ENCODE data around the gene UNC45A.
A peak's percentile ranks its signal among the peaks of the same experiment; 100 is the strongest.
"Not testable (repeated sequence)": the region's sequence is repeated elsewhere in the genome, so short reads cannot be mapped to it uniquely, and the experiment has no call there.

Gene UNC45A

GRCh38 chr15:90913398-90913944 is 21.6 kb upstream of the UNC45A start:
- Histone ChIP-seq H3K27ac (ENCODE audit: low read length) (no peak overlapping the region), H3K9me3 (ENCODE audit: control insufficient read depth in 1 of 2, low read length in 2 of 2) (no peaks in the 10 kb centered on the region), H3K36me3 (ENCODE audit: control insufficient read depth in 1 of 2, insufficient read depth in 2 of 2, low read length in 2 of 2) (peaks cover 73 to 97% of the 10 kb centered on the region in 2 donors), H3K27me3 (ENCODE audit: low read depth, low read length) (no peaks in the 10 kb centered on the region), H3K4me1 (ENCODE audit: control insufficient read depth in 1 of 2, insufficient read depth in 2 of 2, low read length in 2 of 2) (no peaks in the 10 kb centered on the region), H3K4me3 (ENCODE audit: low read depth in 1 of 2, low read length in 2 of 2) (no peak overlapping the region)

DNA sequence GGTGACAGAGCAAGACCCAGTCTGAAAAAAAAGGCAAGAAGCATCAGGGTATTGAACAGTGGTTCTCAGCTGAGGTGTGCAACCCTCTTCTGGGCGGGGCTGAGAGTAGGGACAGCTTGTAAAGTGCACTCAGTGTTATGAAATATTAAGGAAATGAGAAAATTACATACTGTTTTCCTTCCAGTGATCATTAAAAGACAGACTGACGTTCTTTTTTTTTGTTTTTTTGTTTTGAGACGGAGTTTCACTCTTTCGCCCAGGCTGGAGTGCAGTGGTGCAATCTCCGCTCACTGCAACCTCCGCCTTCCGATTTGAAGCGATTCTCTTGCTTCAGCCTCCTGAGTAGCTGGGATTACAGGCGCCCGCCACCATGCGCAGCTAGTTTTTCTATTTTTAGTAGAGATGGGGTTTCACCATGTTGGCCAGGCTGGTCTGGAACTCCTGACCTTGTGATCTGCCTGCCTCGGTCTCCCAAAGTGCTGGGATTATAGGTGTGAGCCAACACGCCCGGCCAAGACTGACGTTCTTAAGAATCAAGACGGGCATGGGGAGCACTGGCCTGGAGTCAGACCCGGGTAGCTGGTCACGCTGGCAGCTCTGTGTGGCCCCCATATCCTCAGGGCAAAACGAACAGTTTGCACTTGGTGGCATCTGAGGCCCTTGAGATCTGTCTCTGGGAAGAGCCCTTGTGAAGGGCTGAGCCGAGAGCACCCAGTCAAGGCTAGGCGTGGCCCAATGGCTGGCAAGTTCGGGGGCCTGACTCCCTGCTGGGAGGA is 20.6 kb upstream of the UNC45A start:
- no peaks in the 10 kb centered on the region for H3K4me1 ChIP-seq (ENCODE audit: control insufficient read depth in 1 of 2, insufficient read depth in 2 of 2, low read length in 2 of 2)
- no peak overlapping the region for H3K4me3 ChIP-seq (ENCODE audit: low read depth in 1 of 2, low read length in 2 of 2)
- no peak overlapping the region for H3K27ac ChIP-seq (ENCODE audit: low read length)
- peaks cover 82 to 97% of the 10 kb centered on the region in 2 donors for H3K36me3 ChIP-seq (ENCODE audit: control insufficient read depth in 1 of 2, insufficient read depth in 2 of 2, low read length in 2 of 2)
- no peaks in the 10 kb centered on the region for H3K9me3 ChIP-seq (ENCODE audit: control insufficient read depth in 1 of 2, low read length in 2 of 2)
- no peaks in the 10 kb centered on the region for H3K27me3 ChIP-seq (ENCODE audit: low read depth, low read length)

- H3K4me1 ChIP-seq (ENCODE audit: control insufficient read depth in 1 of 2, insufficient read depth in 2 of 2, low read length in 2 of 2), result no peaks in the 10 kb centered on the region
- H3K36me3 ChIP-seq (ENCODE audit: control insufficient read depth in 1 of 2, insufficient read depth in 2 of 2, low read length in 2 of 2), result peaks cover 85 to 97% of the 10 kb centered on the region in 2 donors
- H3K4me3 ChIP-seq (ENCODE audit: low read depth in 1 of 2, low read length in 2 of 2), result no peak overlapping the region
- H3K9me3 ChIP-seq (ENCODE audit: control insufficient read depth in 1 of 2, low read length in 2 of 2), result no peaks in the 10 kb centered on the region
- H3K27me3 ChIP-seq (ENCODE audit: low read depth, low read length), result no peaks in the 10 kb centered on the region
- H3K27ac ChIP-seq (ENCODE audit: low read length), result peak overlapping the region; percentile 16
Measured at GRCh38 chr15:90915216-90915807, 19.8 kb upstream of the UNC45A start.

GRCh38 chr15:90915808-90916440 is 19.2 kb upstream of the UNC45A start:
- Histone ChIP-seq H3K27me3 (ENCODE audit: low read depth, low read length) (no peaks in the 10 kb centered on the region), H3K36me3 (ENCODE audit: control insufficient read depth in 1 of 2, insufficient read depth in 2 of 2, low read length in 2 of 2) (peaks cover 85 to 97% of the 10 kb centered on the region in 2 donors), H3K9me3 (ENCODE audit: control insufficient read depth in 1 of 2, low read length in 2 of 2) (no peaks in the 10 kb centered on the region), H3K4me3 (ENCODE audit: low read depth in 1 of 2, low read length in 2 of 2) (peak overlapping the region in 1 of 2 donors; percentile 25), H3K27ac (ENCODE audit: low read length) (peak overlapping the region; percentile 23), H3K4me1 (ENCODE audit: control insufficient read depth in 1 of 2, insufficient read depth in 2 of 2, low read length in 2 of 2) (no peaks in the 10 kb centered on the region)

- H3K27ac ChIP-seq (ENCODE audit: low read length), result peak overlapping the region; percentile 23
- H3K36me3 ChIP-seq (ENCODE audit: control insufficient read depth in 1 of 2, insufficient read depth in 2 of 2, low read length in 2 of 2), result peaks cover 83 to 97% of the 10 kb centered on the region in 2 donors
- H3K4me3 ChIP-seq (ENCODE audit: low read depth in 1 of 2, low read length in 2 of 2), result peak overlapping the region in 1 of 2 donors; percentile 25
- no peaks in the 10 kb centered on the region for H3K9me3 ChIP-seq (ENCODE audit: control insufficient read depth in 1 of 2, low read length in 2 of 2)
- H3K4me1 ChIP-seq (ENCODE audit: control insufficient read depth in 1 of 2, insufficient read depth in 2 of 2, low read length in 2 of 2), result no peaks in the 10 kb centered on the region
- no peaks in the 10 kb centered on the region for H3K27me3 ChIP-seq (ENCODE audit: low read depth, low read length)
Measured at GRCh38 chr15:90916461-90916860, 18.6 kb upstream of the UNC45A start.

- H3K27ac ChIP-seq (ENCODE audit: low read length), result no peak overlapping the region
- no peaks in the 10 kb centered on the region for H3K4me1 ChIP-seq (ENCODE audit: control insufficient read depth in 1 of 2, insufficient read depth in 2 of 2, low read length in 2 of 2)
- no peaks in the 10 kb centered on the region for H3K27me3 ChIP-seq (ENCODE audit: low read depth, low read length)
- H3K4me3 ChIP-seq (ENCODE audit: low read depth in 1 of 2, low read length in 2 of 2), result no peak overlapping the region
- no peaks in the 10 kb centered on the region for H3K9me3 ChIP-seq (ENCODE audit: control insufficient read depth in 1 of 2, low read length in 2 of 2)
- peaks cover 72 to 88% of the 10 kb centered on the region in 2 donors for H3K36me3 ChIP-seq (ENCODE audit: control insufficient read depth in 1 of 2, insufficient read depth in 2 of 2, low read length in 2 of 2)
Measured at GRCh38 chr15:90917569-90917968, 17.5 kb upstream of the UNC45A start.

DNA sequence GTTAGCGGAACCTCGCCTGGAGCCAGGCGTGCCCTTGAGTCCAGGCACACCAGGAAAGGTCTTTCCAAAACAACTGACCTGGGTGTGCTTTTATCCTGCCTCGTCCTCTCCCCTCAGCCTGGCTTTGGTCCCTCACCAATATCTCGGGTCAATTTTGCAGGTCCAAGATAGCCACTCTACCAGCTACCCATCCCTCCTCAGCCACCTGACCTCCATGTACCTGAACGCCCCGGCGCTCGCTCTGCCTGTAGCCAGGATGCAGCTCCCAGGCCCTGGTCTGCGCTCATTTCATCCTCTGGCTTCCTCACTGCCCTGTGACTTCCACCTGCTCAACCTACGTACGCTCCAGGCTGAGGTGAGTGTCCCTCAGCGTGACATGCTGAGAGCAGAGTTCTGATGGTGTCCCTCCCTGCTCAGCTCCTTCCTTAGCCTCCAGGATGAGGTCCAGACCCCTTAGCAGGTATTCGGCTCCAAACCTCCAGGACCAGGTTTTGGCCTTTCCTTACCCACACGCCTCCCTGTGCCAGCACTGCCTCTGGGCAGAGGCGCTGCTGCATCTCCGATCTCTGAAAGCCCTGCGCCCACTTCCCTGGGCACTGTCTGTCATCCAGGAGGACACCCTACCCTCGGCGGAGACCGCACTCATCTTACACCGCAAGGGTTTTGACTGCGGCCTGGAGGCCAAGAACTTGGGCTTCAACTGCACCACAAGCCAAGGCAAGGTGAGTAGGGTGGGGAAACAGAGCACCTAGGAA is 16.9 kb upstream of the UNC45A start:
- no peaks in the 10 kb centered on the region for H3K27me3 ChIP-seq (ENCODE audit: low read depth, low read length)
- H3K9me3 ChIP-seq (ENCODE audit: control insufficient read depth in 1 of 2, low read length in 2 of 2), result no peaks in the 10 kb centered on the region
- H3K4me1 ChIP-seq (ENCODE audit: control insufficient read depth in 1 of 2, insufficient read depth in 2 of 2, low read length in 2 of 2), result no peaks in the 10 kb centered on the region
- no peak overlapping the region for H3K4me3 ChIP-seq (ENCODE audit: low read depth in 1 of 2, low read length in 2 of 2)
- H3K36me3 ChIP-seq (ENCODE audit: control insufficient read depth in 1 of 2, insufficient read depth in 2 of 2, low read length in 2 of 2), result peaks cover 66 to 82% of the 10 kb centered on the region in 2 donors
- no peak overlapping the region for H3K27ac ChIP-seq (ENCODE audit: low read length)

- Histone ChIP-seq H3K9me3 (ENCODE audit: control insufficient read depth in 1 of 2, low read length in 2 of 2) (no peaks in the 10 kb centered on the region), H3K4me1 (ENCODE audit: control insufficient read depth in 1 of 2, insufficient read depth in 2 of 2, low read length in 2 of 2) (no peaks in the 10 kb centered on the region), H3K4me3 (ENCODE audit: low read depth in 1 of 2, low read length in 2 of 2) (no peak overlapping the region), H3K27ac (ENCODE audit: low read length) (no peak overlapping the region), H3K27me3 (ENCODE audit: low read depth, low read length) (no peaks in the 10 kb centered on the region), H3K36me3 (ENCODE audit: control insufficient read depth in 1 of 2, insufficient read depth in 2 of 2, low read length in 2 of 2) (peaks cover 60 to 76% of the 10 kb centered on the region in 2 donors)
Measured at GRCh38 chr15:90918835-90919234, 16.2 kb upstream of the UNC45A start.

- no peaks in the 10 kb centered on the region for H3K4me1 ChIP-seq (ENCODE audit: control insufficient read depth in 1 of 2, insufficient read depth in 2 of 2, low read length in 2 of 2)
- H3K9me3 ChIP-seq (ENCODE audit: control insufficient read depth in 1 of 2, low read length in 2 of 2), result no peaks in the 10 kb centered on the region
- no peak overlapping the region for H3K27ac ChIP-seq (ENCODE audit: low read length)
- H3K4me3 ChIP-seq (ENCODE audit: low read depth in 1 of 2, low read length in 2 of 2), result no peak overlapping the region
- H3K27me3 ChIP-seq (ENCODE audit: low read depth, low read length), result no peaks in the 10 kb centered on the region
- peaks cover 42 to 46% of the 10 kb centered on the region in 2 donors for H3K36me3 ChIP-seq (ENCODE audit: control insufficient read depth in 1 of 2, insufficient read depth in 2 of 2, low read length in 2 of 2)
Measured at GRCh38 chr15:90921887-90922286, 13.2 kb upstream of the UNC45A start.

DNA sequence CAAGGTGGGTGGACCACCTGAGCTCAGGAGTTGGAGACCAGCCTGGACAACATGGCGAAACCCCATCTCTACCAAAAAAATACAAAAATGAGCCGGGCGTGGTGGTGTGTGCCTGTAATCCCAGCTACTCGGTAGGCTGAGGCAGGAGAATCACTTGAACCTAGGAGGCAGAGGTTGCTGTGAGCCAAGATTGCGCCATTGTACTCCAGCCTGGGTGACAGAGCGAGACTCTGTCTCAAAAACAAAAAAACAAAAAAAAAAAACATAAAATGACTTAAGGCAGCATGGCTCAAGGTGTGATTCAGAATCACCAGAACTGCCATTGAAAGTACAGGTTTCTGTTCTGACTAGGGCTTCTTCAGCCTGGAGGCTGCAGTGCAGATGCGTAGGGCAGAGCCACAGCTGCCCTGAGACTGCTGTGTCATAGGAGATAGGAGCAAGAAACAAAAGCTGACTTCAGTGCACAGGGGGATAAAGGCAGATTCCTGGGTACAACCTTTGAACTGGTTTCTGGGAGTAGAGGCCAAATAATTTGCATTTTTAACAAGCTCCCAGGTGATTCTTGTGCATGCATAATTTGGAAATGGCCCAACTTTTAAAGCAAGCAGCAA is 12.3 kb upstream of the UNC45A start:
- H3K27me3 ChIP-seq (ENCODE audit: low read depth, low read length); H3K4me3 ChIP-seq (ENCODE audit: low read depth in 1 of 2, low read length in 2 of 2); H3K9me3 ChIP-seq (ENCODE audit: control insufficient read depth in 1 of 2, low read length in 2 of 2); H3K4me1 ChIP-seq (ENCODE audit: control insufficient read depth in 1 of 2, insufficient read depth in 2 of 2, low read length in 2 of 2); H3K27ac ChIP-seq (ENCODE audit: low read length): not testable (repeated sequence)
- peaks cover 33 to 38% of the 10 kb centered on the region in 2 donors for H3K36me3 ChIP-seq (ENCODE audit: control insufficient read depth in 1 of 2, insufficient read depth in 2 of 2, low read length in 2 of 2)

All from muscle layer of duodenum (tissue), 2 donors.